DOHH2 (cell line): ENCODE results near the gene SULF2.

ENCODE experiments used
- H3F3A ChIP-seq: fragments of 200-600 bp; sonication (generic), shearing (Covaris generic); 2 replicates; pipeline ENCODE4 v1.6.0; 2016; ENCODE audit warnings: antibody characterized with exemption, mild to moderate bottlenecking; ENCODE audit not compliant: control insufficient read depth, insufficient read depth
- H3K27ac ChIP-seq: fragments of 200-600 bp; sonication (generic); 2 replicates; pipeline ENCODE4 v1.5.1; 2014; ENCODE audit warnings: low read depth, mild to moderate bottlenecking, low read length, moderate library complexity
- H3K27me3 ChIP-seq: fragments of 200-600 bp; sonication (generic); 2 replicates; pipeline ENCODE4 v1.6.1; 2014; ENCODE audit warnings: mild to moderate bottlenecking, low read length, mixed read lengths; ENCODE audit not compliant: control insufficient read depth
- H3K36me3 ChIP-seq: fragments of 200-600 bp; sonication (generic); 2 replicates; pipeline ENCODE4 v1.6.1; 2014; ENCODE audit warnings: mild to moderate bottlenecking, low read length, moderate library complexity, mixed read lengths; ENCODE audit not compliant: control insufficient read depth
- H3K4me1 ChIP-seq: fragments of 200-600 bp; sonication (generic); 2 replicates; pipeline ENCODE4 v1.6.1; 2014; ENCODE audit warnings: mild to moderate bottlenecking, low read length, mixed read lengths; ENCODE audit not compliant: control insufficient read depth
- H3K4me2 ChIP-seq: fragments of 200-600 bp; sonication (generic); 2 replicates; pipeline ENCODE4 v1.6.0; 2014; ENCODE audit warnings: mild to moderate bottlenecking, low read length, moderate library complexity
- H3K4me3 ChIP-seq: fragments of 200-600 bp; sonication (generic); 2 replicates; pipeline ENCODE4 v1.5.1; 2014; ENCODE audit warnings: mild to moderate bottlenecking, low read length, mixed read lengths
- H3K79me2 ChIP-seq: fragments of 200-600 bp; sonication (generic); 2 replicates; pipeline ENCODE4 v1.6.1; 2014; ENCODE audit warnings: mild to moderate bottlenecking, low read length, mixed read lengths; ENCODE audit not compliant: control insufficient read depth
- H3K9me2 ChIP-seq: fragments of 200-600 bp; sonication (generic); replicated peaks from 2 replicates; pipeline ENCODE4 v1.6.1; 2014; ENCODE audit warnings: mild to moderate bottlenecking, low read length, mixed read lengths; ENCODE audit not compliant: control insufficient read depth
- H3K9me3 ChIP-seq: fragments of 200-600 bp; sonication (generic); 2 replicates; pipeline ENCODE4 v1.6.1; 2014; ENCODE audit warnings: antibody characterized with exemption, low read length, mixed read lengths; ENCODE audit not compliant: control insufficient read depth, insufficient read depth
- H4K20me1 ChIP-seq: fragments of 200-600 bp; sonication (generic); 2 replicates; pipeline ENCODE4 v1.6.0; 2014; ENCODE audit warnings: low read depth, mild to moderate bottlenecking, antibody characterized with exemption, low read length, moderate library complexity; ENCODE audit not compliant: control insufficient read depth, insufficient read depth
- CTCF ChIP-seq: fragments of 200-600 bp; sonication (generic); IDR thresholded peaks from one replicate; pipeline ENCODE4 v1.5.1; 2014; ENCODE audit warnings: antibody characterized with exemption, mild to moderate bottlenecking, low read depth, low read length; ENCODE audit not compliant: poor library complexity, severe bottlenecking
- EZH2phosphoT487 ChIP-seq: fragments of 200-600 bp; sonication (generic); IDR thresholded peaks from 2 replicates; pipeline ENCODE4 v1.6.1; 2017; ENCODE audit warnings: borderline replicate concordance, mild to moderate bottlenecking, antibody characterized with exemption, low read length, moderate library complexity, mixed read lengths

SULF2 gene

GRCh38 chr20:47818016-47818415, 32.7 kb upstream of the SULF2 start:
- Histone ChIP-seq H4K20me1 (no peaks in the 10 kb centered on the region), H3K27ac (no peak overlapping the region), H3K36me3 (no peaks in the 10 kb centered on the region), H3K79me2 (no peaks in the 10 kb centered on the region), H3K9me2 (no peaks in the 10 kb centered on the region), H3F3A (no peaks in the 10 kb centered on the region), H3K4me1 (peaks cover 36% of the 10 kb centered on the region), H3K9me3 (no peaks in the 10 kb centered on the region), H3K27me3 (peaks cover 19% of the 10 kb centered on the region), H3K4me3 (no peak overlapping the region), H3K4me2 (peak overlapping the region; percentile 71)
- TF ChIP-seq CTCF (no peak), EZH2phosphoT487 (no peak)

- no peaks in the 10 kb centered on the region for H4K20me1 ChIP-seq
- H3K9me3 ChIP-seq, result no peaks in the 10 kb centered on the region
- H3K79me2 ChIP-seq, result no peaks in the 10 kb centered on the region
- no peaks in the 10 kb centered on the region for H3K9me2 ChIP-seq
- TF ChIP-seq EZH2phosphoT487 (no peak), CTCF (no peak)
- peaks cover 19% of the 10 kb centered on the region for H3K27me3 ChIP-seq
- H3K4me1 ChIP-seq, result peaks cover 36% of the 10 kb centered on the region
- no peaks in the 10 kb centered on the region for H3F3A ChIP-seq
- no peaks in the 10 kb centered on the region for H3K36me3 ChIP-seq
- H3K4me2 ChIP-seq, result peak overlapping the region; percentile 71
- peak overlapping the region; percentile 47 for H3K4me3 ChIP-seq
- H3K27ac ChIP-seq, result no peak overlapping the region
These were observed 32.3 kb upstream of the SULF2 start for GRCh38 chr20:47817573-47817972.

GRCh38 chr20:47816487-47817451, 31.5 kb upstream of the SULF2 start:
- Histone ChIP-seq H3K4me2 (peak overlapping the region; percentile 71), H3K27ac (peak overlapping the region; percentile 14; the same call in 1 of the 2 replicates), H3K9me2 (no peaks in the 10 kb centered on the region), H3K4me3 (peak overlapping the region; percentile 47), H3K27me3 (peaks cover 23% of the 10 kb centered on the region), H3F3A (no peaks in the 10 kb centered on the region), H3K4me1 (peaks cover 36% of the 10 kb centered on the region), H3K9me3 (no peaks in the 10 kb centered on the region), H3K36me3 (no peaks in the 10 kb centered on the region), H3K79me2 (no peaks in the 10 kb centered on the region), H4K20me1 (no peaks in the 10 kb centered on the region)
- TF ChIP-seq CTCF (no peak), EZH2phosphoT487 (no peak)
